Mesenteric fat pad (tissue), 1 donor: ENCODE measurements around the gene HIVEP3. TPM values are rescaled to one million over a fixed set of nuclear protein-coding genes. Genes with fewer than 3 reads are reported as not detected.

Experiments
- DNase-seq: peaks from one replicate; pipeline ENCODE4 v3.0.0-alpha.2; 2020; ENCODE audit warnings: low spot score
- total RNA-seq: library from RNA; stranded (reverse); fragmentation: NEBNext Ultra II Directional; extraction: Animal tissue kit (Norgen Biotek cat#: 25700); gene quantifications from one replicate; pipeline ENCODE4 v1.2.1, GENCODE V29; 2021
- donor health status: DM: yes; HTN: yes; CAD: no.

The HIVEP3 gene
- total RNA-seq, 1 donor from 2014 or later = 19.9 TPM

DNA sequence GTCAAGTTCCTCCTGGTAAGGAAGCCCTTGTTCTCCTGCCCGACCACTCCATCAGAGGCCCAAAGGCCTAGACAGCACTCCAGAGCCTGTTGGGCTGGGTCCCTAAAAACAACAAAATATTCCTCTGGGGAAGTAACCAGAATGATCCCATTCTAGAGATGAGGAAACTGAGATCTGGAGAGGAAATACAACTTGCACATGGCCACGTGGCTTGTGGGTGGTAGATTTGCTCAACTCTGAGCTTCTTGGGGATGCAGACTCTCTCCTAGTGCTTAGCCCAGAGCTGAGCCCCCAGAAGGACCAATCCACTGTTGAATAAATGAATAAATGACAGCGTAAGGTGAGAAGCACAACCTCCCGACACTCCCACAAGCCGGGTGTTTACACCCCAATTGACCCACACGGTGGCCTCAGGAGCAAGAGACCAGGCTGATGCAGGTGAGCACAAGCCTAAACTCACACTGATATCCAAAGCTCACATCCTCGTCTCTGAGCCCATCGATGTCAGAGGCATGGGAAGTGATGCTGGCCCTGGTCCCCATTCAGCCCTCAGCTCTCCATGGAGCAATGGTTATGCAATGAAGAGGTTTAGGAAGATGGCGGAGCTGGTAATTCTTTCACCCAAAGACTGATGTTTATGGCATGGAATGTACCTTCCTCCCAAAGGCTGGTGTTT lies 261.8 kb downstream of the HIVEP3 start:
- peak; percentile 51 for DNase-seq

DNA sequence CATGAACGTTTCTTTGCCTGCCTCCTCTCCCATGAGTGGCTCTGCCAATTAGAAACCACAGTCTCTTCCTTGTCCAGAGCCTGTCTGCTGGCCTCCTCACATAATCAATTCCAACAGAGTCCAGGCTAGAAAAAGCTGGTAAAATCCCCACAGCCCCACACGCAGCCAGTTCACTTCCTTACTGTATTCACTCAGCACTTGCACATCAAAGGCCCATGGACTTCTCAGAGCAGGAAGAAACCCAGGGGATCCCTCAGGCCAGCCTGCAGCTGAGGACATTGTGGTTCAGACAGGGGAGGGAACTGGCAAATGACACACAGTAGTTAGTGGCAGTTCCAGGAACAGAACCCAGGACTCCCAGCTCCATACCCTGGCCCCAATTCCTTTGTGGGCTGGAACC lies 262.7 kb downstream of the HIVEP3 start:
- peak; percentile 41 for DNase-seq

- DNase-seq = peak; percentile 65
These were observed 263.1 kb downstream of the HIVEP3 start for GRCh38 chr1:41655632-41656031.

DNA sequence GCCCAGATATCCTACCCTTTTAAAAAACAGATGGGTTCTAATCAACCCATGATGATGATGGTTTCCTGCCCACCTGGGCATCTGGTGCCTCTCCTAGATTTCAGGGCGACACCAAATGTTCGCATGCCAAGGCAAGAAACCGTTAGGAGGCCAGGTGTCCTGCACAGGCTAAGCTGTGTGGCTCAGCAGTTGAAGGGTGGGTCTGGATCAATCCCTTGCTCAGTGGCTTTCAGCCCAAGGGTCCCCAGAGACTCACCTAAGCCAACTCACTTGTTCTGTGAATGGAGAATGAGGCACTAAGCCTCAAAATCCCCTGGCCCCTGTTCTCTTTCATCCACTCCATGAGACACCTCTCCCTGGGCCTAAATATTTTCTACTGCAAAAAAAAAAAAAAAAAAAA lies 265.1 kb downstream of the HIVEP3 start:
- DNase-seq = peak; percentile 9

DNA sequence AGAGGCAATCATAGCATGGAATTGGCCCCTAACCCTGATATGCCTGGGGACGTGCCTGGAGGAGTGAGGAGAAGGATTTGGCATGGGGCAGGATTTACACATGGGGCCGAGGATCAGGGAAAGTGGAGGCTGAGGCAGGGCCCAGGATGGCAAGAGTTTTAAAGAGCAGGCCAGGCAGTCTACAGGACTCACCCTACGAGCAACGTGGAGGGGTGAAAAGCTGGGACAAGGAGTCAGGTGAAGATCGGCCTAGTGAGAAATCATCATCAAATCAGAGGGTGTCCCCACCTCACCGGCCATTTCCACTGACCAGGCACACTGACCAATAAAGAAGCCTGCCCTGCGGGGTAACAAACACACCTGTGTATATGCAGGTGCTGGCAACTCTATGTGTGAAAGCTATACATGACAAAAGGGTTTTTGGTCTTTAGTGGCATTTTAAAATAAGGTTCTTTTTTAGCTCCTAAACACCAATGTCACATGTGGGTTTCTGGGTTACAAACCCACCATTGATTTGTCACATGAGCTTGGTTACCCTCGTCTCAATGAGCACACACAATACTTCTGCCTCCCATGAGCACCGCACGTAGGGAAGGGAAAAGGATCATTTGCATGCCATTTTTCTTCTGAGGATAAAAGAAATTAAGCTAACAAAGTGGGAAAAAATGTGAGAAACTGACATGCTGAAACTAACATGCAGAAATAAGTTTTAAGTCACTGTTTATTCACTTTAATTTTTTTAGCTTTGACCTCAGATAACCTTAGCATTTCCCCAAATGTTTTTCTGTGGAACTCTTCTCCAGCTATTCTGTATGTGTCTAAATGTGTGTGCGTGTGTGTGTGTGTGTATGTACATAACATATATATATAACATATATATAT lies 266.1 kb downstream of the HIVEP3 start:
- peak; percentile 30 for DNase-seq

DNA sequence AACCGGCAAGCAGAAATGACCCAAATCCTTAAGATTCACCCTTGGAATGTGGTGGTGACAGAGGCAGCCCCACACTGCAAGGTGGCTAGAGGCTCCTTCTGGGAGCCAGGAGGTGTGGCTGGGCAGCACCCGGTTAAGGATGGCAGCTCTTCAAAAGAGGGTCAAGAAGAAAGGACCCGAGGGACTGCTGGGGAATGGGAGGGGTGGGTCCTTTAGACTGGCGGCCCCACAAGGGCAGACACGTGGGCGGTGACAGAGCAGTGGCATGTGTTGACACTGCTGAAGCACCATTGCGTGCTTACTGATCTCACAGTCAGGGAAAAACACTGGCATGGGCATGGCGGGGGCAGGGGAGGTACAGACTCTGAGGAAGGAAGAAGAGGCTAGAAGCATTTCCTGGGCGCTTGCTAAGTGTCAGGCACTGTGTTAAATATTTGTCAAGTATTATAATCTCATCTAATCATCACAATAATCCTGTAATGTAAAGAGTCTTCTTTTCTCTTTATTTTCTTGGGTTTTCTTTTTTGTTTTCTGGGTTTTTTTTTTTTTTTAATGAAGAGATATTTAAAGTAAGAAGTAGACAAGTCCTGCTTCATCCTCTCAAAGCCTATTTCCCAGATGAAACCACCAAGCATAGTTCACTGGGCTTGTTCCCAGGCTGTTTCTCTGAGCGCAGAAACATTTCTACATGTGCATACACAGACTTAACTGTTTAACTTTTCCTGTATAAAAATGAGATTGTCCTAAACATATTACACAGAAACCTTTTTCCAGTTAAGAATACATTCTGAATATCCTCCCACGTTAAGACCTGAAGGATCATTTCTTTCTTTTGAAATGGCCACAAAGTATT lies 268.5 kb downstream of the HIVEP3 start:
- DNase-seq = peak; percentile 82

DNA sequence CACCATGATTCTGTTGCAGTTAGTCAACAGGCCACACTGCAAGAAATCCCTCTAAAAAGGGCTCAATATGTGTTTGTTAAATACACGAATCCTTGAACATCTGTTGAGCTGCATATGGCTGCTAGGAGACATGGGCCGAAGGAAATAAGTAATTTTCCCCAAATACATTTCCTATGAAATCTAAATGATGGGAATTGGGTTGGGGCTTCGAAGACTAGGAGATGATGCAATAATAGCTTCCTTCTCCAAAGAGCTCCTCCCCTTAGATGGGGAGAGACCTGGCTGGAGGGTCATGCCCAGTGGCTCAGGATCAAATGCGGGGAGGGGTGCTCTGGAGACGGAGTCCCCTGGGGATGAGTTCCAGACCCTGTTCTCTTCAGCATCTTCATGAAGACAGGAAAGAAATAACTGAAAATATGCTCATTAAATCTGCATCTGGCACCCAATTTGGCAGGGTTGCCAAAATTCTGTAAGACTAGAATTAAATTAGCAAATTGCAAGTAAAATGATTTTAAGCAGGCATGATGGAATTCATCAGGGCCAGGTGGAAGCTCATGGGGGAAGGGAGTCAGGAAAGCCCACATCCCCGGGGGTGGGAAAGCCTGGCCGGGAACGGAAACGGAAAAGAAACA lies 269.2 kb downstream of the HIVEP3 start:
- DNase-seq = peak; percentile 39

- DNase-seq = peak; percentile 72
These were observed 269.9 kb downstream of the HIVEP3 start for GRCh38 chr1:41648844-41649243.

GRCh38 chr1:41648230-41648629 lies 270.5 kb downstream of the HIVEP3 start:
- DNase-seq = peak; percentile 28

DNA sequence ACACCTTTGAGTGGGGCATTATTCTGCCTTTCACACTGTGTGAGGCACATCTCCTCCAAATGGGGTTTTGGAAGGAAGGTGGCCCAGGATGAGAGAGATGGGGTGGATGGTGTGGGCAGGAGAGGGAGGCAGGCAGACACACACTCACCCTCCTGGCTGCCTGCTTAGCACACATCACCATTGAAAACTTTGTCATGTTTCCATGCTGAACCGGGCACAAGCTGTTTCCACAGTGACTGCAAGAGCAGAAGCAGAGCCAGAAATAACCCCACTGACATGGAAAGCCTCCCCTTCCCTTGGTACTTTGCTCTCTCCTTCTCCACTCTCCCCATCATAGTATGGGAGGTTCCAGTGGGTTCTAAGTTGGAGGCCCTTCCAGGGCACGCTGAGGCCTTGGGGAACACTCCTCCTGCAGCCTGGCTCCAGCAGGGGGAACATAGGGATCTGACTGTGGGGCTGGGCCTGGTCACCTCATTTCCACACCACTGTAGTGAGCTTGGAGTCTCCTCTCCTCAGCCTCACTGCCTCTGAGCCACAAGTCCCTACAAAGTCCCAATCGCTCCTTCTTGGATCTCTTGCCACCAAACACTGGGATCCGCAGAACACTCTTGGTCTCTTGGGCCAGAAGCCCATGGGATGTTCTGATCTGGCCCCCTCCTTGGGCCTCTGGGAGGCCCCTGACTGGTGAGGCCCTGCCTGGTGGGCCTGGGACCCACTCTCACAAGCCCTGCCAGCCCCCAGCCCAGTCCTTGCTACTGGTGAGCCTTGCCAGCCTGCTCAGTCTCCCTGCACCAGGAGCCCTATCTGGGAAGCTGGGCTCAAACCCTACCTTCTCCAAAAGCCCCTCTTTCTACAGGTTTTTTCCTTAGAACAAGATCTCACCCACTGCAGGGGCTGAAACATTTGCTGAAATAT lies 271.2 kb downstream of the HIVEP3 start:
- DNase-seq = peak; percentile 51

GRCh38 chr1:41646186-41646585 lies 272.5 kb downstream of the HIVEP3 start:
- DNase-seq = peak; percentile 49

- peak; percentile 53 for DNase-seq
These were observed 273.7 kb downstream of the HIVEP3 start for GRCh38 chr1:41645062-41645461.

DNA sequence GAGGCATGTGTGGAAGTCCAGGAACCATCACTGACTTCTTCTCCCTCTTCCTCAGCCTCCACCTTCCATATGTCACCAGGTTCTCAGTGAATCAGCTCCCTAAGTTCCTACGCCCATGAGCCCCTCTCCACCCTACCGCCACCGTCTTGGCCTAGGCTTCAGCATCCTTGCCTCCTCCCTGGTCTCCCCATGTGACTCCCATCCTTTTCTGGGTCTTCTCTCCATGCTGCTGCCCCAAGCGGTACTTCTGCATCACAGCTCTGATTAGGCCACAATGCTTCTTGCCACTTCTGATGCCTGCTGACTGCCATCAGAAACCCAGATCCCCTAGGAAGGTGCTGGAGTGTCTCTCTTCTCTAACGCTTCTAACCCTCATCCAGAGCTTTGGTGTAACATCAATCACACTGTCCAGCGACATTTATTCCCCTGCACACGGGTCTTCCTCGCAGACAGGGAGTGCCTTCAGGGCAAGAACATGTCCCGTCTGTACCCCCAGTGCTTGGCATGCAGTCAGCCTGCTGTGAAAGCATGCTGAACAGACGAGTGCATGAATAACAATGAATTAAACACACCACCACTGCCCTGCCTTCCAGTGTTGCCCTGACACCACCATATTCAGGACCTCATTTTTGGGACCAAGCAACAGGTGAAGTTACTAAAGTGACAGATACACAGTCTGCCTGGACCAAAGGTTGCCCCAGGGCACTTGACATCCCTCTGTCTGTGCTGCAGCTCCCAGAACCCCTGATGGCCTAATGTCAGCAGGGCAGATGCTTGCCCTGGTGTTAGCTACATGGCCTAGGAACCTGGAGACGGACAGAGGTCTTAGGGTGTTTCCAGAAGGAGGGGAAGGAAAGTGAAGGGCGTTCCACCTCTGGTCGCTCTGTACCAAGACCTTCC lies 275.6 kb downstream of the HIVEP3 start:
- peak; percentile 60 for DNase-seq

DNA sequence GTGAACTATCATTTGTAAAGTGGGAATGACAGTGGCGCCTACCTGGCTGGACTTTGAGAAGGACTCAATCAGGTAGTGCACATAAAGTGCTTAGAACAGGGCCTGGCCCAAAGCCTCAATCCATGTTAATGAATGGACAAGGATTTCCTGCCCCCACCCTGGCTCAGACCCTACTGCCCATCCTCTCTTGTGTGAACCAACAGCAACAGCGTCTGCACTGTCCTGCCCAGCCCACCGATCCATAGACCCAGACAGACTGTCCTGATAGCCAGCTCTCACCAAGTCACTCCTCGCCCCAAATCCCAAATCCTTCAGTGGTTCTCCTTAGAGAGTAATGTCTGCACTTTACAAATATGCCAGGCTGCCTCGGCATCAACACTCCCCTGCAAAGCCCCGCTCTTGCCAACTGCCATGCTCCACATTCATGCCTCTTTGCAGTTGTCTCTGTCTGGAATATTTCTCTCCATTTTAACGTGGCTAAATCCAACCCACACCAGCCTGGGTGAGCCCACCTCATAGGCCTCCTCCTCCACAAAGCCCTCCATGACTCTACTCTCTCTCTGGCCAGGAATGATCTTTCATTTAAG lies 276.7 kb downstream of the HIVEP3 start:
- DNase-seq = peak; percentile 82

DNA sequence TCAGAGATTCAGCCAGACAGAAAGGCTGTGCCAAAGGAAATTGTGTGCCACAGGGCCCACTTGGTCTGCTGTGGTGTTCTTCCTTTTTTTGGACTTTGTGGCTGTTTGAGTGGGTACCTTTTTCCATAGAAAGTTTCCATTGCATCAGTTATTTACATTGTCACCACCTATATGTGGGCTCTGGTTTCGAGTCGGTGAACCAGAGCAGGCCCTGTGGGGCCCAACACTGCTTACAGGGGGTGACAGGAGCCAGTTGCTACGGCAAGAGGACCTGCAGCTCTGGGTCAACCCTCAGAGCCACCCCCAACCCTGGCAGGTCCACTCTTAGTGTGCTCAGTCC lies 277.3 kb downstream of the HIVEP3 start:
- peak; percentile 28 for DNase-seq

GRCh38 chr1:41640756-41641474 lies 277.8 kb downstream of the HIVEP3 start:
- DNase-seq = peak; percentile 57

DNA sequence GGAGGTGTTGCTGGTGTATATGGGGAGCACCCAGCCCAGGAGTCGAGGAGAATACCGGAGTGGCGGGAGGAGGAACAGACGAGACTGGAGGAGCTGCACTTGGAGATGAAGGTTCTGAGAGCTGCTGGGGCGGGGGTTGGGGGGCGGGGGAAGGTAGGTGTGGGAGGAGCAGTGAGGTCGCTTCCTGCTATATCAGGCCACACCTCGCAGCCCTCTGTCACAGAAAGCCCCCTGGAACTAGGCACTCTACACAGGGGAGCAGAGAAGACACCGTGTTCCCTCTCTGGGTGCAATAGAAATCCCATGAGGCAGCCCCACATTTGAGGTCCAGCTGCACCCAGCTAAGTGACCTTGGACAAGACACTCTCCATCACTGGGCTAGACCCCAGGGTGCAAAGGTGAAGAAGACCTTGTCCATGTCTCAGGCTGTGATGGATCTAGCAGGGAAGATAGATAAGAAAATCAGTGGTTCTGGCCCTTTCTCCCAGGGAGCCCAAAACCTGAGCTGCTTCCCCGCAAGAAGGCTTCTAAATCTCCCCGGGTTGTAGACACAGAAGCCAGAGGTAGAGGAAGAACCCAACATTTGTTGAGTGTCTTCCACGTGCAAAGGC lies 278.5 kb downstream of the HIVEP3 start:
- peak; percentile 41 for DNase-seq
